GM23338 (cell line): Measurements from ENCODE around the gene RCAN3.

Experiments
- EZH2 ChIP-seq: fragments of 200-600 bp; sonication (generic); IDR thresholded peaks from one replicate; pipeline ENCODE4 v1.8.0; 2017; ENCODE audit warnings: antibody characterized with exemption, mild to moderate bottlenecking, low read depth; ENCODE audit not compliant: unreplicated experiment
- EZH2phosphoT487 ChIP-seq: fragments of 200-600 bp; sonication (generic); IDR thresholded peaks from one replicate; pipeline ENCODE4 v1.8.1; 2018; ENCODE audit warnings: antibody characterized with exemption; ENCODE audit not compliant: unreplicated experiment
- NANOG ChIP-seq: IDR thresholded peaks from 2 replicates; pipeline ENCODE4 v1.6.1; 2016; ENCODE audit warnings: antibody characterized with exemption, borderline replicate concordance
- POLR2AphosphoS5 ChIP-seq: IDR thresholded peaks from 2 replicates; pipeline ENCODE4 v1.6.1; 2016; ENCODE audit warnings: antibody characterized with exemption, low read depth
- TF ChIP-seq, protein P1 (sequence below), 2 experiments: fragments of 200-600 bp in 1 of 2; sonication (generic) in 1 of 2; conservative IDR thresholded peaks; 2 replicates each; pipeline versions ENCODE4 v1.5.1 to v1.6.1; 2016 to 2017; ENCODE audit warnings: antibody characterized with exemption in 2 of 2, low read depth in 2 of 2, mild to moderate bottlenecking in 2 of 2, moderate library complexity in 1 of 2
- TF ChIP-seq, protein P2 (sequence below): IDR thresholded peaks from one replicate; pipeline ENCODE4 v1.6.1; 2018; ENCODE audit warnings: antibody characterized with exemption; ENCODE audit not compliant: unreplicated experiment

- TF ChIP-seq NANOG (no peak), POLR2AphosphoS5 (no peak), EZH2phosphoT487 (no peak), EZH2 (no peak)
- TF ChIP-seq, protein P1, sequence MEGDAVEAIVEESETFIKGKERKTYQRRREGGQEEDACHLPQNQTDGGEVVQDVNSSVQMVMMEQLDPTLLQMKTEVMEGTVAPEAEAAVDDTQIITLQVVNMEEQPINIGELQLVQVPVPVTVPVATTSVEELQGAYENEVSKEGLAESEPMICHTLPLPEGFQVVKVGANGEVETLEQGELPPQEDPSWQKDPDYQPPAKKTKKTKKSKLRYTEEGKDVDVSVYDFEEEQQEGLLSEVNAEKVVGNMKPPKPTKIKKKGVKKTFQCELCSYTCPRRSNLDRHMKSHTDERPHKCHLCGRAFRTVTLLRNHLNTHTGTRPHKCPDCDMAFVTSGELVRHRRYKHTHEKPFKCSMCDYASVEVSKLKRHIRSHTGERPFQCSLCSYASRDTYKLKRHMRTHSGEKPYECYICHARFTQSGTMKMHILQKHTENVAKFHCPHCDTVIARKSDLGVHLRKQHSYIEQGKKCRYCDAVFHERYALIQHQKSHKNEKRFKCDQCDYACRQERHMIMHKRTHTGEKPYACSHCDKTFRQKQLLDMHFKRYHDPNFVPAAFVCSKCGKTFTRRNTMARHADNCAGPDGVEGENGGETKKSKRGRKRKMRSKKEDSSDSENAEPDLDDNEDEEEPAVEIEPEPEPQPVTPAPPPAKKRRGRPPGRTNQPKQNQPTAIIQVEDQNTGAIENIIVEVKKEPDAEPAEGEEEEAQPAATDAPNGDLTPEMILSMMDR (conservative IDR thresholded peaks at IDR 0.05; ENCODE audit: low read depth in 2 of 2) = no peak
- TF ChIP-seq, protein P2, sequence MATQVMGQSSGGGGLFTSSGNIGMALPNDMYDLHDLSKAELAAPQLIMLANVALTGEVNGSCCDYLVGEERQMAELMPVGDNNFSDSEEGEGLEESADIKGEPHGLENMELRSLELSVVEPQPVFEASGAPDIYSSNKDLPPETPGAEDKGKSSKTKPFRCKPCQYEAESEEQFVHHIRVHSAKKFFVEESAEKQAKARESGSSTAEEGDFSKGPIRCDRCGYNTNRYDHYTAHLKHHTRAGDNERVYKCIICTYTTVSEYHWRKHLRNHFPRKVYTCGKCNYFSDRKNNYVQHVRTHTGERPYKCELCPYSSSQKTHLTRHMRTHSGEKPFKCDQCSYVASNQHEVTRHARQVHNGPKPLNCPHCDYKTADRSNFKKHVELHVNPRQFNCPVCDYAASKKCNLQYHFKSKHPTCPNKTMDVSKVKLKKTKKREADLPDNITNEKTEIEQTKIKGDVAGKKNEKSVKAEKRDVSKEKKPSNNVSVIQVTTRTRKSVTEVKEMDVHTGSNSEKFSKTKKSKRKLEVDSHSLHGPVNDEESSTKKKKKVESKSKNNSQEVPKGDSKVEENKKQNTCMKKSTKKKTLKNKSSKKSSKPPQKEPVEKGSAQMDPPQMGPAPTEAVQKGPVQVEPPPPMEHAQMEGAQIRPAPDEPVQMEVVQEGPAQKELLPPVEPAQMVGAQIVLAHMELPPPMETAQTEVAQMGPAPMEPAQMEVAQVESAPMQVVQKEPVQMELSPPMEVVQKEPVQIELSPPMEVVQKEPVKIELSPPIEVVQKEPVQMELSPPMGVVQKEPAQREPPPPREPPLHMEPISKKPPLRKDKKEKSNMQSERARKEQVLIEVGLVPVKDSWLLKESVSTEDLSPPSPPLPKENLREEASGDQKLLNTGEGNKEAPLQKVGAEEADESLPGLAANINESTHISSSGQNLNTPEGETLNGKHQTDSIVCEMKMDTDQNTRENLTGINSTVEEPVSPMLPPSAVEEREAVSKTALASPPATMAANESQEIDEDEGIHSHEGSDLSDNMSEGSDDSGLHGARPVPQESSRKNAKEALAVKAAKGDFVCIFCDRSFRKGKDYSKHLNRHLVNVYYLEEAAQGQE = no peak
Measured at GRCh38 chr1:24481843-24482610, 20.6 kb upstream of the RCAN3 start.
